Activated CD4-positive, alpha-beta memory T cell treated with anti-CD3 and anti-CD28 coated beads, Interleukin-2, amount 10 ng/mL, durations not matched to agents 7 days and 5 days (primary cell): Measurements from ENCODE around the gene ENKUR. TPM values are rescaled to one million over a fixed set of nuclear protein-coding genes. Genes with fewer than 3 reads are reported as not detected.
"Not testable (repeated sequence)": the region's sequence is repeated elsewhere in the genome, so short reads cannot be mapped to it uniquely, and the experiment has no call there.

Source experiments
- CTCF ChIA-PET: fragments of 350-600 bp; sonication (Branson Sonifier 250); formaldehyde crosslinking; loops from one replicate; lab custom pipeline; 2021; ENCODE audit warnings: antibody characterized with exemption, inconsistent platforms; lab: Charles Lee
- POLR2A ChIA-PET: fragments of 350-600 bp; sonication (Branson Sonifier 250); formaldehyde crosslinking; loops from one replicate; lab custom pipeline; 2021; ENCODE audit warnings: antibody characterized with exemption; lab: Charles Lee
- DNase-seq: peaks from one replicate; pipeline ENCODE4 v3.0.0-alpha.2; 2020
- H3K27ac Mint-ChIP-seq: one replicate; pipeline ENCODE4 v1.8.0; 2021; ENCODE audit warnings: mild to moderate bottlenecking, mixed read lengths
- H3K27me3 Mint-ChIP-seq: one replicate; pipeline ENCODE4 v1.8.0; 2021; ENCODE audit warnings: mixed read lengths
- H3K36me3 Mint-ChIP-seq: one replicate; pipeline ENCODE4 v1.8.0; 2021; ENCODE audit warnings: low read depth, mixed read lengths
- H3K4me1 Mint-ChIP-seq: one replicate; pipeline ENCODE4 v1.8.0; 2021; ENCODE audit warnings: mixed read lengths
- H3K4me3 Mint-ChIP-seq: one replicate; pipeline ENCODE4 v1.8.0; 2021; ENCODE audit warnings: mild to moderate bottlenecking, mixed read lengths
- H3K9me3 Mint-ChIP-seq: one replicate; pipeline ENCODE4 v1.8.0; 2021; ENCODE audit warnings: mixed read lengths
- total RNA-seq, 2 experiments: library from RNA; stranded (reverse); gene quantifications; one replicate each; pipeline ENCODE4 v1.2.3, GENCODE V29; 2021

ENKUR gene
- total RNA-seq, 2 experiments from 2014 or later = not detected

- DNase-seq = peak; percentile 98
- ChIA-PET POLR2A (interaction anchor here (1.0 to 1.4 kb wide), 5 partner anchors 65 to 394 kb away, joined by 3 to 9 read pairs (median 3); partner anchors contain the start of genes ARHGAP21 and PRTFDC1), CTCF (interaction anchor here (0.5 to 1.2 kb wide), 3 partner anchors 64 to 307 kb away, joined by 3 to 4 read pairs (median 3); no protein-coding TSS in a partner anchor)
- Mint-ChIP-seq H3K27ac (peak within 1 kb of the TSS; percentile 77), H3K27me3 (no peaks in the 10 kb centered on the region), H3K4me1 (peaks cover 24% of the 10 kb centered on the region), H3K4me3 (peak within 1 kb of the TSS; percentile 78), H3K36me3 (no peaks in the 10 kb centered on the region), H3K9me3 (no peaks in the 10 kb centered on the region)
Measured at GRCh38 chr10:25016376-25017153, 607 bp upstream of the ENKUR start, which contains the start of gene THNSL1. TSS of gene THNSL1 (plus strand) at chr10:25016612. CDS start at chr10:25023224, 6,612 bp downstream.

- peaks cover 24% of the 10 kb centered on the region for H3K4me1 Mint-ChIP-seq
Measured at GRCh38 chr10:25014579-25014978, 1.4 kb downstream of the ENKUR start.

GRCh38 chr10:25011591-25011990, 4.4 kb downstream of the ENKUR start:
- POLR2A ChIA-PET, CTCF ChIA-PET, H3K9me3 Mint-ChIP-seq, H3K4me3 Mint-ChIP-seq, H3K4me1 Mint-ChIP-seq, H3K36me3 Mint-ChIP-seq, H3K27ac Mint-ChIP-seq, DNase-seq, H3K27me3 Mint-ChIP-seq: not testable (repeated sequence)

More at GRCh38 chr10:25014579-25014978, 1.4 kb downstream of the ENKUR start:
- no peaks in the 10 kb centered on the region for H3K36me3 Mint-ChIP-seq
- no peak overlapping the region for H3K27ac Mint-ChIP-seq
- CTCF ChIA-PET = no interaction called here
- H3K27me3 Mint-ChIP-seq = no peaks in the 10 kb centered on the region
- POLR2A ChIA-PET = no interaction called here
- no peak overlapping the region for H3K4me3 Mint-ChIP-seq
- H3K9me3 Mint-ChIP-seq = no peaks in the 10 kb centered on the region
- no peak for DNase-seq

GRCh38 chr10:24998044-24998443, 17.9 kb downstream of the ENKUR start:
- H3K36me3 Mint-ChIP-seq = no peaks in the 10 kb centered on the region

GRCh38 chr10:24995072-24995471, 20.9 kb downstream of the ENKUR start:
- peaks cover 2% of the 10 kb centered on the region for H3K27me3 Mint-ChIP-seq
- H3K9me3 Mint-ChIP-seq = no peaks in the 10 kb centered on the region
- no peak for DNase-seq
- H3K4me3 Mint-ChIP-seq = no peak overlapping the region
- POLR2A ChIA-PET = no interaction called here
- H3K36me3 Mint-ChIP-seq = no peaks in the 10 kb centered on the region
- H3K4me1 Mint-ChIP-seq = no peaks in the 10 kb centered on the region
- CTCF ChIA-PET = interaction anchor here (1.5 kb wide), 1 partner anchor 377 kb away, joined by 4 read pairs; no protein-coding TSS in a partner anchor
- H3K27ac Mint-ChIP-seq = no peak overlapping the region

More at GRCh38 chr10:24998044-24998443, 17.9 kb downstream of the ENKUR start:
- Mint-ChIP-seq H3K27ac (no peak overlapping the region), H3K27me3 (peaks cover 14% of the 10 kb centered on the region), H3K9me3 (no peaks in the 10 kb centered on the region), H3K4me1 (no peaks in the 10 kb centered on the region), H3K4me3 (no peak overlapping the region)
- POLR2A ChIA-PET = no interaction called here
- CTCF ChIA-PET = no interaction called here
- DNase-seq = no peak

- Mint-ChIP-seq H3K27me3 (peaks cover 2% of the 10 kb centered on the region), H3K9me3 (no peaks in the 10 kb centered on the region), H3K4me3 (no peak overlapping the region), H3K27ac (no peak overlapping the region), H3K4me1 (no peaks in the 10 kb centered on the region), H3K36me3 (no peaks in the 10 kb centered on the region)
- DNase-seq = no peak
- ChIA-PET POLR2A (no interaction called here), CTCF (interaction anchor here (0.6 to 0.8 kb wide), 2 partner anchors 40 to 351 kb away, joined by 3 to 6 read pairs; no protein-coding TSS in a partner anchor)
Measured at GRCh38 chr10:24993237-24993958, 22.6 kb downstream of the ENKUR start.

- ChIA-PET CTCF (interaction anchor here (0.8 kb wide), 1 partner anchor 350 kb away, joined by 3 read pairs; no protein-coding TSS in a partner anchor), POLR2A (no interaction called here)
- no peak for DNase-seq
- no peaks in the 10 kb centered on the region for H3K9me3 Mint-ChIP-seq
- H3K36me3 Mint-ChIP-seq = no peaks in the 10 kb centered on the region
- no peak overlapping the region for H3K27ac Mint-ChIP-seq
- no peaks in the 10 kb centered on the region for H3K4me1 Mint-ChIP-seq
- no peak overlapping the region for H3K4me3 Mint-ChIP-seq
- H3K27me3 Mint-ChIP-seq = peaks cover 2% of the 10 kb centered on the region
Measured at GRCh38 chr10:24992512-24993133, 23.3 kb downstream of the ENKUR start.

- Mint-ChIP-seq H3K9me3 (no peaks in the 10 kb centered on the region), H3K36me3 (no peaks in the 10 kb centered on the region), H3K27ac (no peak overlapping the region), H3K4me3 (no peak overlapping the region), H3K4me1 (no peaks in the 10 kb centered on the region), H3K27me3 (no peaks in the 10 kb centered on the region)
- no peak for DNase-seq
- ChIA-PET CTCF (no interaction called here), POLR2A (no interaction called here)
Measured at GRCh38 chr10:24991298-24991697, 24.7 kb downstream of the ENKUR start.

- POLR2A ChIA-PET = no interaction called here
- no peaks in the 10 kb centered on the region for H3K27me3 Mint-ChIP-seq
Measured at GRCh38 chr10:24989867-24990266, 26.1 kb downstream of the ENKUR start.

GRCh38 chr10:24988831-24989640, 26.9 kb downstream of the ENKUR start:
- Mint-ChIP-seq H3K36me3 (no peaks in the 10 kb centered on the region), H3K27ac (no peak overlapping the region), H3K9me3 (no peaks in the 10 kb centered on the region), H3K4me1 (no peaks in the 10 kb centered on the region), H3K27me3 (no peaks in the 10 kb centered on the region), H3K4me3 (no peak overlapping the region)
- ChIA-PET POLR2A (no interaction called here), CTCF (no interaction called here)
- no peak for DNase-seq

More at GRCh38 chr10:24989867-24990266, 26.1 kb downstream of the ENKUR start:
- no peak overlapping the region for H3K4me3 Mint-ChIP-seq
- H3K4me1 Mint-ChIP-seq = no peaks in the 10 kb centered on the region
- H3K36me3 Mint-ChIP-seq = no peaks in the 10 kb centered on the region
- no peaks in the 10 kb centered on the region for H3K9me3 Mint-ChIP-seq
- CTCF ChIA-PET = no interaction called here
- no peak for DNase-seq
- no peak overlapping the region for H3K27ac Mint-ChIP-seq

GRCh38 chr10:24984906-24985305, 31.1 kb downstream of the ENKUR start:
- Mint-ChIP-seq H3K27ac (no peak overlapping the region), H3K4me1 (peaks cover 7% of the 10 kb centered on the region), H3K4me3 (no peak overlapping the region), H3K27me3 (no peaks in the 10 kb centered on the region), H3K9me3 (no peaks in the 10 kb centered on the region), H3K36me3 (no peaks in the 10 kb centered on the region)
- ChIA-PET CTCF (no interaction called here), POLR2A (no interaction called here)
- DNase-seq = no peak

- ChIA-PET POLR2A (no interaction called here), CTCF (no interaction called here)
- Mint-ChIP-seq H3K4me3 (no peak overlapping the region), H3K36me3 (no peaks in the 10 kb centered on the region), H3K27ac (no peak overlapping the region), H3K27me3 (no peaks in the 10 kb centered on the region), H3K4me1 (peaks cover 7% of the 10 kb centered on the region), H3K9me3 (no peaks in the 10 kb centered on the region)
- DNase-seq = no peak
Measured at GRCh38 chr10:24983946-24984345, 32.0 kb downstream of the ENKUR start.
